ENCODE results near the gene KCNT2. TPM values are rescaled to one million over a fixed set of nuclear protein-coding genes. Genes with fewer than 3 reads are reported as not detected.
A peak's percentile ranks its signal among the peaks of the same experiment; 100 is the strongest.

KCNT2 gene
- total and polyA plus RNA-seq, 2 donors (not counting 3 experiments of a cell fraction or from before 2014, with no cell fraction given): 0.46 to 1.6 TPM

DNA sequence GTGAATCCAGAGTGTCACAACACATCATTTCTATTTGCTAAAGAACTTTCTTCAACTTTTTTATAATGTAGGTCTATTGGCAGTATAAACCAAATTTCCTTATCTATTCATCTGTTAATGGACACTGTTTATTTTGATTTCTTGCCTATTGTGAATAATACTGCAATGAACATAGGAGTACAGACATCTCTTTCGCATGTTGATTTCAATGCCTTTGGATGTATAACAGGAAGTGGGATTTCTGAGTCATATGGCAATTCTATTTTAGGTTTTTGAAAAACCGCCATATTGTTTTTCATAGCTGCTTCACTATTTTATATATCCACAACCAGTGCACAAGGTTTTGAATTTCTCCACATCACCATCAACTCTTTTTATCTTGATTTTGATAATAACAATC is 198.7 kb downstream of the KCNT2 start:
- CTCF ChIA-PET: no interaction called here
- no peak overlapping the region for H3K4me2 ChIP-seq (ENCODE audit: insufficient read depth, low read length)
- no peaks in the 10 kb centered on the region for H3K27me3 ChIP-seq (ENCODE audit: control insufficient read depth in 2 of 2, insufficient read depth in 2 of 2, low read length in 2 of 2)
- H3K27ac ChIP-seq (ENCODE audit: insufficient read depth, low read depth, low read length): peak overlapping the region; percentile 18
- peaks cover 25% of the 10 kb centered on the region for H3K4me1 ChIP-seq (ENCODE audit: control insufficient read depth, extremely low read depth, insufficient read depth, low read length)
- FAIRE-seq (peak; percentile 26), DNase-seq (ENCODE audit: low read depth, low spot score) (peak; percentile 75)
- H3K9me3 ChIP-seq (replicated peaks; ENCODE audit: control insufficient read depth, insufficient read depth, low read length): no peaks in the 10 kb centered on the region
- H3K36me3 ChIP-seq (ENCODE audit: control insufficient read depth in 2 of 2, extremely low read depth in 1 of 2, insufficient read depth in 2 of 2, low read length in 2 of 2): no peaks in the 10 kb centered on the region
- no peak overlapping the region for H3K4me3 ChIP-seq (replicated peaks in 1 of 3; ENCODE audit: insufficient read depth in 1 of 3, low read depth in 1 of 3, low read length in 3 of 3)
- POLR2A ChIA-PET: no interaction called here
- no peaks in the 10 kb centered on the region for H3K79me2 ChIP-seq (ENCODE audit: control insufficient read depth, insufficient read depth, low read length)
- dilution Hi-C loops (cut with MboI; ENCODE audit: extremely low pct_ligation_motif_present, low sequenced_read_pairs): no loop called here
- TF ChIP-seq POLR2A (IDR thresholded peaks at IDR 0.05; ENCODE audit: low read depth, low read length): no peak
- no peak for TF ChIP-seq POLR2AphosphoS5 (IDR thresholded peaks at IDR 0.05; ENCODE audit: insufficient read depth, low read depth, low read length)
- TF ChIP-seq, protein P1, sequence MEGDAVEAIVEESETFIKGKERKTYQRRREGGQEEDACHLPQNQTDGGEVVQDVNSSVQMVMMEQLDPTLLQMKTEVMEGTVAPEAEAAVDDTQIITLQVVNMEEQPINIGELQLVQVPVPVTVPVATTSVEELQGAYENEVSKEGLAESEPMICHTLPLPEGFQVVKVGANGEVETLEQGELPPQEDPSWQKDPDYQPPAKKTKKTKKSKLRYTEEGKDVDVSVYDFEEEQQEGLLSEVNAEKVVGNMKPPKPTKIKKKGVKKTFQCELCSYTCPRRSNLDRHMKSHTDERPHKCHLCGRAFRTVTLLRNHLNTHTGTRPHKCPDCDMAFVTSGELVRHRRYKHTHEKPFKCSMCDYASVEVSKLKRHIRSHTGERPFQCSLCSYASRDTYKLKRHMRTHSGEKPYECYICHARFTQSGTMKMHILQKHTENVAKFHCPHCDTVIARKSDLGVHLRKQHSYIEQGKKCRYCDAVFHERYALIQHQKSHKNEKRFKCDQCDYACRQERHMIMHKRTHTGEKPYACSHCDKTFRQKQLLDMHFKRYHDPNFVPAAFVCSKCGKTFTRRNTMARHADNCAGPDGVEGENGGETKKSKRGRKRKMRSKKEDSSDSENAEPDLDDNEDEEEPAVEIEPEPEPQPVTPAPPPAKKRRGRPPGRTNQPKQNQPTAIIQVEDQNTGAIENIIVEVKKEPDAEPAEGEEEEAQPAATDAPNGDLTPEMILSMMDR (IDR thresholded peaks at IDR 0.05; ENCODE audit: extremely low read depth in 1 of 2, insufficient read depth in 1 of 2, low read depth in 1 of 2, low read length in 2 of 2): no peak
- TF ChIP-seq FOS (IDR thresholded peaks at IDR 0.05; ENCODE audit: borderline replicate concordance, insufficient read depth, low read length): peak; percentile 56
- peak; percentile 75 for TF ChIP-seq GATA2 (IDR thresholded peaks at IDR 0.05; ENCODE audit: insufficient read depth, insufficient read length, low read depth, low read length)
- TF ChIP-seq, protein P2, sequence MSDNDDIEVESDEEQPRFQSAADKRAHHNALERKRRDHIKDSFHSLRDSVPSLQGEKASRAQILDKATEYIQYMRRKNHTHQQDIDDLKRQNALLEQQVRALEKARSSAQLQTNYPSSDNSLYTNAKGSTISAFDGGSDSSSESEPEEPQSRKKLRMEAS (IDR thresholded peaks at IDR 0.05; ENCODE audit: insufficient read depth, insufficient read length): no peak
- peak; percentile 60 for TF ChIP-seq JUN (IDR thresholded peaks at IDR 0.05; ENCODE audit: borderline replicate concordance, insufficient read depth, insufficient read length, low read depth)
- no peak for TF ChIP-seq MYC (IDR thresholded peaks at IDR 0.05; ENCODE audit: low read depth, low read length)
- TF ChIP-seq EZH2 (IDR thresholded peaks at IDR 0.05; ENCODE audit: borderline replicate concordance, low read depth, low read length, severe bottlenecking): no peak
- H3K9ac ChIP-seq (replicated peaks; ENCODE audit: extremely low read depth, insufficient read depth, low read length): no peak overlapping the region
- peak overlapping the region; percentile 57 for H2AFZ ChIP-seq (ENCODE audit: low read depth, low read length)
- no peaks in the 10 kb centered on the region for H4K20me1 ChIP-seq (replicated peaks; ENCODE audit: control insufficient read depth, extremely low read depth, insufficient read depth, low read length)
- intact Hi-C loops (cut with micrococcal nuclease): loop anchor here (1.0 to 2.0 kb wide), 2 partner anchors 9 to 43 kb away; no protein-coding TSS in a partner anchor
- BruUV-seq (replicated peaks): no TSS peak
- H3K9me1 ChIP-seq (replicated peaks; ENCODE audit: control insufficient read depth, extremely low read depth, insufficient read depth, low read length): no peaks in the 10 kb centered on the region
